ENCODE results near the gene TMEM60. TPM values are rescaled to one million over a fixed set of nuclear protein-coding genes. Genes with fewer than 3 reads are reported as not detected.

The TMEM60 gene
- polyA plus RNA-seq, 1 donor (not counting 4 experiments of a cell fraction or from before 2014, with no cell fraction given) = 27.5 TPM

- no peak overlapping the region for H3K9ac ChIP-seq (ENCODE audit: control insufficient read depth, extremely low read depth, insufficient read depth, low read length)
- no peak overlapping the region for H2AFZ ChIP-seq (ENCODE audit: control insufficient read depth, low read length)
- no peaks in the 10 kb centered on the region for H3K4me1 ChIP-seq (ENCODE audit: control insufficient read depth, extremely low read depth, insufficient read depth, low read length)
- no peak overlapping the region for H3K4me3 ChIP-seq (ENCODE audit: control insufficient read depth in 2 of 3, extremely low read depth in 1 of 3, insufficient read depth in 2 of 3, low read depth in 1 of 3, low read length in 3 of 3)
- H3K9me1 ChIP-seq (ENCODE audit: control insufficient read depth, extremely low read depth, insufficient read depth, low read length) = no peaks in the 10 kb centered on the region
- no peak for TF ChIP-seq CTCF (optimal IDR thresholded peaks at IDR 0.05 in 1 of 3, IDR thresholded peaks at IDR 0.05 in 1 of 3, conservative IDR thresholded peaks at IDR 0.05 in 1 of 3; ENCODE audit: extremely low read depth in 1 of 3, insufficient read depth in 2 of 3, low read length in 3 of 3)
- TF ChIP-seq EZH2 (IDR thresholded peaks at IDR 0.05; ENCODE audit: low read length) = no peak
- H3K9me3 ChIP-seq (ENCODE audit: control insufficient read depth, low read depth, low read length) = peaks cover 7% of the 10 kb centered on the region
- no peak overlapping the region for H3K27ac ChIP-seq (ENCODE audit: control insufficient read depth, insufficient read depth, low read length)
- H3K27me3 ChIP-seq (ENCODE audit: control insufficient read depth, extremely low read depth, insufficient read depth, low read length) = no peaks in the 10 kb centered on the region
- no peaks in the 10 kb centered on the region for H3K36me3 ChIP-seq (ENCODE audit: control insufficient read depth in 2 of 2, extremely low read depth in 1 of 2, insufficient read depth in 2 of 2, low read length in 2 of 2)
- no peak for DNase-seq (ENCODE audit: low read depth, low spot score)
- peaks cover 24% of the 10 kb centered on the region for H3K79me2 ChIP-seq (ENCODE audit: control insufficient read depth, insufficient read depth, low read length)
- no peaks in the 10 kb centered on the region for H4K20me1 ChIP-seq (ENCODE audit: control insufficient read depth, extremely low read depth, insufficient read depth, low read length)
- dilution Hi-C loops (cut with MboI; ENCODE audit: extremely low pct_ligation_motif_present, low sequenced_read_pairs) = no loop called here
- FAIRE-seq = no peak
- H3K4me2 ChIP-seq (ENCODE audit: control insufficient read depth, extremely low read depth, insufficient read depth, low read depth, low read length) = no peak overlapping the region
Observed at GRCh38 chr7:77819021-77819420, 20.8 kb upstream of the TMEM60 start.

GRCh38 chr7:77813180-77813579, 14.9 kb upstream of the TMEM60 start:
- Histone ChIP-seq H3K9ac (ENCODE audit: control insufficient read depth, extremely low read depth, insufficient read depth, low read length) (no peak overlapping the region), H3K36me3 (ENCODE audit: control insufficient read depth in 2 of 2, extremely low read depth in 1 of 2, insufficient read depth in 2 of 2, low read length in 2 of 2) (no peaks in the 10 kb centered on the region), H3K9me1 (ENCODE audit: control insufficient read depth, extremely low read depth, insufficient read depth, low read length) (no peaks in the 10 kb centered on the region), H3K27ac (ENCODE audit: control insufficient read depth, insufficient read depth, low read length) (no peak overlapping the region), H3K4me1 (ENCODE audit: control insufficient read depth, extremely low read depth, insufficient read depth, low read length) (peaks cover 10% of the 10 kb centered on the region), H2AFZ (ENCODE audit: control insufficient read depth, low read length) (no peak overlapping the region), H3K4me3 (ENCODE audit: control insufficient read depth in 2 of 3, extremely low read depth in 1 of 3, insufficient read depth in 2 of 3, low read depth in 1 of 3, low read length in 3 of 3) (no peak overlapping the region), H3K27me3 (ENCODE audit: control insufficient read depth, extremely low read depth, insufficient read depth, low read length) (no peaks in the 10 kb centered on the region), H3K4me2 (ENCODE audit: control insufficient read depth, extremely low read depth, insufficient read depth, low read depth, low read length) (no peak overlapping the region), H4K20me1 (ENCODE audit: control insufficient read depth, extremely low read depth, insufficient read depth, low read length) (no peaks in the 10 kb centered on the region), H3K79me2 (ENCODE audit: control insufficient read depth, insufficient read depth, low read length) (peaks cover 15% of the 10 kb centered on the region), H3K9me3 (ENCODE audit: control insufficient read depth, low read depth, low read length) (no peaks in the 10 kb centered on the region)
- no peak for TF ChIP-seq EZH2 (IDR thresholded peaks at IDR 0.05; ENCODE audit: low read length)
- no peak for TF ChIP-seq CTCF (optimal IDR thresholded peaks at IDR 0.05 in 1 of 3, IDR thresholded peaks at IDR 0.05 in 1 of 3, conservative IDR thresholded peaks at IDR 0.05 in 1 of 3; ENCODE audit: extremely low read depth in 1 of 3, insufficient read depth in 2 of 3, low read length in 3 of 3)
- dilution Hi-C loops (cut with MboI; ENCODE audit: extremely low pct_ligation_motif_present, low sequenced_read_pairs) = no loop called here
- DNase-seq (ENCODE audit: low read depth, low spot score) (no peak), FAIRE-seq (no peak)
